A172 (cell line): ENCODE results near the gene MEGF6. TPM values are rescaled to one million over a fixed set of nuclear protein-coding genes. Genes with fewer than 3 reads are reported as not detected.
"Not testable (repeated sequence)": the region's sequence is repeated elsewhere in the genome, so short reads cannot be mapped to it uniquely, and the experiment has no call there.

ENCODE experiments used
- DNase-seq: peaks from one replicate; pipeline ENCODE4 v3.0.0-alpha.2; 2015; ENCODE audit warnings: low spot score
- total RNA-seq: library from RNA; depleted of rRNA; stranded (reverse); fragments of >200 nt; shearing (Covaris generic); gene quantifications from 2 replicates; pipeline ENCODE4 v1.2.3, GENCODE V29; 2014

The MEGF6 gene
- total RNA-seq, 1 experiment from 2014 or later, result 21.7 TPM

- DNase-seq, result no peak
Measured at GRCh38 chr1:3593334-3593733, 18.0 kb downstream of the MEGF6 start.

- DNase-seq, result no peak
Measured at GRCh38 chr1:3590951-3591865, 20.1 kb downstream of the MEGF6 start.

GRCh38 chr1:3590139-3590763 lies 21.1 kb downstream of the MEGF6 start:
- no peak for DNase-seq

GRCh38 chr1:3588395-3588794 lies 22.9 kb downstream of the MEGF6 start:
- no peak for DNase-seq

- no peak for DNase-seq
Measured at GRCh38 chr1:3586986-3587759, 24.1 kb downstream of the MEGF6 start.

GRCh38 chr1:3585940-3586568 lies 25.3 kb downstream of the MEGF6 start:
- no peak for DNase-seq

- DNase-seq, result not testable (repeated sequence)
Measured at GRCh38 chr1:3585353-3585868, 25.9 kb downstream of the MEGF6 start.

- DNase-seq, result no peak
Measured at GRCh38 chr1:3584915-3585314, 26.4 kb downstream of the MEGF6 start.

GRCh38 chr1:3583751-3584150 lies 27.6 kb downstream of the MEGF6 start:
- not testable (repeated sequence) for DNase-seq

- DNase-seq, result no peak
Measured at GRCh38 chr1:3581296-3582036, 29.8 kb downstream of the MEGF6 start.

- DNase-seq, result no peak
Measured at GRCh38 chr1:3580231-3580630, 31.1 kb downstream of the MEGF6 start.

GRCh38 chr1:3579626-3580025 lies 31.7 kb downstream of the MEGF6 start:
- DNase-seq, result no peak

GRCh38 chr1:3578906-3579305 lies 32.4 kb downstream of the MEGF6 start:
- no peak for DNase-seq

- no peak for DNase-seq
Measured at GRCh38 chr1:3578433-3578805, 32.9 kb downstream of the MEGF6 start.

- DNase-seq, result no peak
Measured at GRCh38 chr1:3577711-3578432, 33.4 kb downstream of the MEGF6 start.

- DNase-seq, result no peak
Measured at GRCh38 chr1:3577300-3577699, 34.0 kb downstream of the MEGF6 start.

- DNase-seq, result no peak
Measured at GRCh38 chr1:3575993-3576392, 35.3 kb downstream of the MEGF6 start.

GRCh38 chr1:3575515-3575914 lies 35.8 kb downstream of the MEGF6 start:
- not testable (repeated sequence) for DNase-seq

- no peak for DNase-seq
Measured at GRCh38 chr1:3573500-3573899, 37.8 kb downstream of the MEGF6 start.

- not testable (repeated sequence) for DNase-seq
Measured at GRCh38 chr1:3572638-3573037, 38.7 kb downstream of the MEGF6 start.
